EL (cell line): ENCODE results near the gene CYP4V2.

Experiments
- DNase-seq: peaks from one replicate; pipeline ENCODE4 v3.0.0-alpha.2; 2016

The CYP4V2 gene

DNA sequence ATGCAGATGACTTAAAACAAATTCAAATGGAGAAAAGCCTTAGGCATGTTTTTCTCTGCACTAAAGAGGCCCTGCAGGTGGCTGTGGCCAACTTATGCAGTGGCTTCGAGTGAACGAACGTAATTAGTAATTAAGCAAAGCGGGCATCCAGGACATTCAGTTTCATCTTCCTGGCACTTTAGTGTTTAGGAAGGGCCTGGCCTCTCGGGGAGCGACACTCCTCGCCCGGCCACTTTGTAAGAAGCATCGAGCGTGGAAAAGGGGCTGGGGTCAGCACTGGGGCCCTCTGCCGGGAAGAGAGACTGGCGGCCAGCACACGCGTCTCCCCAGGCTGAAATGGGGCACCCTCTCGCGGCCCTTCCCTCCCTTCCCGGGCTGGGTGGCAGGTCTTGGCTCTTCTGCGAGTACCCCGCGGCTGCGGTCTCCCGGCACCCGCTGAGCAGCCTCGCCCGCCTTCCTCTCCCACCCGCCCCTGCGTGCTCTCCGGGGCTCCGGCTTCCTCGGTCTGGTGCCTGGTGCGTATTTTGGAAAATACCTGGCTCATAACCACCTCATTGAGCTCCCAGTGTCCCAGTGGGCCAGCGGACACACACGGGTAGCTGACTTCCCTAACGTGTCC is 677 bp upstream of the CYP4V2 start:
- peak; percentile 50 for DNase-seq

GRCh38 chr4:186192066-186192612 is 772 bp downstream of the CYP4V2 start:
- peak; percentile 46 for DNase-seq

DNA sequence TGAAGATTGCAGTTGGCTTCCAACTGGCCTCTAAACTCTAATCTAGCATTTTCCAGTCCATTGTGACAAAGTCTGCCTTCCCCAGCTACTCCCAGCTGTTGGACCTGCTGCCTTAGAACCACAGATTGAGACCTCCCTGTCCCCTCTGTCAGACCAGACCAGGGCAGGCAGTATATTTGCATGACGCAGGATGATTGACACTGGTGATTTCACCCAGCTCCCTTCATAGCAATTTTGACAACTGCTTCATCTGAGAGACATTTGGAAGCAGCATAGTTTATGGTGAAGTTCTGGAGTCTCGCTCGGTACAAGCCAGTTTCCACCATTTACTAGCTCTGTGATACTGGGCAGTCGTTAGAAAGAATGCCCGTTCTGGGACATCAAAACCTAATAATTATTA is 2.5 kb downstream of the CYP4V2 start:
- no peak for DNase-seq

DNA sequence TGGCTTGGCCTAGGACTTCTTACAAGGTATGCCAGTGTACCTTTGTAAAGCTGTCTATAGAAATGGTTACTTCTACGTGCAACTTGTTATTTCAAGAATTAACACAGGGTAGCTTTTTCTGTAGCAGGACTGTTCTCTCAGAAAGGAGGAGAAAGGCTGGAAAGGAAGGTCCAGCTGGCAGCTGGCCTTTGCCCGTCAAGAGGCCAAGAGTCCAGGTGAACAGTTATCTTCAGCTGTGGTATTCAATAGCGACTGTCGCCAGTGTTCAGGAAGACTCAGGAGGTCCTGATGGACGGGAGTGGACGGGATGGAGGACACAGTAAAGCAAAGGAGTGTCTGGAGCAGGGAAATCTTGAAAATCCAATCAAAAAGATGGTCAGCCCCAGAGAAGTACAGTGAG is 4.7 kb downstream of the CYP4V2 start:
- no peak for DNase-seq

- DNase-seq = no peak
These were observed 9.1 kb downstream of the CYP4V2 start for GRCh38 chr4:186200516-186200915.

GRCh38 chr4:186201010-186201409 is 9.6 kb downstream of the CYP4V2 start:
- no peak for DNase-seq

- DNase-seq = peak; percentile 23
These were observed 10.3 kb downstream of the CYP4V2 start for GRCh38 chr4:186201535-186202230.

GRCh38 chr4:186202490-186203140 is 11.2 kb downstream of the CYP4V2 start:
- DNase-seq = no peak

- no peak for DNase-seq
These were observed 12.0 kb downstream of the CYP4V2 start for GRCh38 chr4:186203406-186203805.

DNA sequence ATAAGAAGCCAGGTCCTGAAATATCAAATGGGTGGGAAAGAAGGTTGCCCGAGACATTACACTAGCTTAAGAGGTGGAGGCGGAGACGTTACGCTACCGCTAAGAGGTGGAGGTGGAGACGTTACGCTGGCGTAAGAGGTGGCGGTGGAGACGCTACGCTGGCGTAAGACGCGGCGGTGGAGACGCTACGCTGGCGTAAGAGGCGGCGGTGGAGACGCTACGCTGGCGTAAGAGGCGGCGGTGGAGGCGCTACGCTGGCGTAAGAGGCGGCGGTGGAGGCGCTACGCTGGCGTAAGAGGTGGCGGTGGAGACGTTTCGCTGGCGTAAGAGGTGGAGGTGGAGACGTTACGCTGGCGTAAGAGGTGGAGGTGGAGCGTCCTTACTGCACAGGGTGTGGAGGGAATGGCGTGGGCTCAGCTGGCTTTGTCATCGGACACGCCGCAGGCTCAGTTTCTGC is 12.8 kb downstream of the CYP4V2 start:
- DNase-seq = no peak

GRCh38 chr4:186204686-186205085 is 13.3 kb downstream of the CYP4V2 start:
- DNase-seq = no peak

- no peak for DNase-seq
These were observed 13.8 kb downstream of the CYP4V2 start for GRCh38 chr4:186205156-186205555.

DNA sequence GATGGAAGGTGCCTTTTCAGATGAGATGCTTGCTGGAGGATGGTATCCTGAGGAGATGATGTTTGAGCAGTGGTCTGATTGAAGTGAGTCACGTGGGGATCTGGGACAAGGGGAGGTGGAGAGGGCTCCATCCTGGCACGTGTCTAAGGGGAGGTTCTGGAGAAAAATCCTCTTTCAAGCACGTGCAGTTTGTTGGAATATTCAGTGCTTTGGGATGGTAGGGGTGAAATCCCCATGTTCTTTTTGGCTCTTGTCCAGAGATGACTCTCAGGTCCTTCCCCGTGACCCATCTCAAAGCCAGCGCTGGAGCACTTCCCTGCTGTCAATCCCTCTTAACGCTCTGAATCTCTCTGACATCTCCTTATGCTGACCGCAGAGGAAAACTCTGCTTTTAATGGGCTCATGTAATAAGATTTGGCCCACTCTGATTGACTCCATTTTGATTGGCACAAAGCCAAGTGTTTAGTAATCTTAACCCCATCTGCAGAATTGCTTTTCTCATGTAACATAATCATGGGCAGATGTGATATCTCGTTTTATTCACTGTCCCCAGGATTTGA is 25.2 kb downstream of the CYP4V2 start:
- peak; percentile 4 for DNase-seq

GRCh38 chr4:186217733-186218293 is 26.4 kb downstream of the CYP4V2 start:
- DNase-seq = no peak

GRCh38 chr4:186221624-186222023 is 30.3 kb downstream of the CYP4V2 start:
- DNase-seq = no peak

DNA sequence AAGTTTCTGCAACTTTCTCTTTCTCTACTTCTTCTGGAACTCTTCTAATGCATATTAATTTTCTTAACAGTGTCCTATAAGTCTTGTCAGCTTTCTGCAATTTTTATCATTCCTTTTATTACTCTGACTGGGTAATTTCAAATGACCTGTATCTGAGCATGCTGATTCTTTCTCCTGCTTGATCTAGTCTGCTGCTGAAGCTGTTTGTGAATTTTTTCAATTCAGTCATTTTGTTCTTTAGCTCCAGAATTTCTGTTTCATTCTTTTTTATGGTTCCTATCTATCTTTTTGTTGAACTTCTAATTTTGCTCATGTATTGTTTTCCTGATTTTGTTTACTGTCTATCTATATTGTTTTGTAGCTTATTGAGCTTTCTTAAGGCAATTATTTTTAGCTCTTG is 34.5 kb downstream of the CYP4V2 start:
- DNase-seq = no peak

DNA sequence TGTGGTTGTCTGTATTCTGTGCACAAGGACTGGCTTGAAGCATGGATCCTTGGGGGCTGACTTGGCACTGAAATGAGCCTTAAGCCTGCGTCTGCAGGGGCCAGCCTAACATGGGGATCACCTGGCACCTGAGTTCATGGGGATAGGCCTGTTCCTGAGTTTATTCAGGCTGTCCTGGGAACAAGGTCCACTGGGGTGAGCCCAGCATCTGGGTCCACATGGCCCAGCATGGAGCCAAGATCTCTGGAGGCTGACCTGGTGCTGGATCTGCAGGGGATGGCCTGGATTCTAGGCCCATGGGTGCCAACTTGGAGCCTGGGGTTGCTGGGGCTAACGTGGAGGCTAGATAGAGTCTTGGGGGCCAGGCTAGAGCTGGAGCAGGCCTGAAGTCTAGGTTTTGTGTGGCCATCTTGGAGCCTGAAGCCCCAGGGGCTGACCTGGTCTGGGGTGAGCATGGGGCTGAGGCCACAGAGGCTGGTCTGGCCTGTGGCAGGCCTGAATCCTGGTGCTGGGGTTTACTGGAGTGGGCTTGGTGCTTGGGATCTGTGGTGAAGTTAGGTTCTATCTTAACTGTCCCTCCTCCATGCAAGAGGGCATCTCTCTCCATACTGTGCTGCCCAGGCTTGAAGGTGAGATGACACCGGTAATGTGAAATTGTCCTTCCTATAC is 35.3 kb downstream of the CYP4V2 start:
- no peak for DNase-seq

GRCh38 chr4:186227221-186227620 is 35.9 kb downstream of the CYP4V2 start, which contains the start of gene KLKB1:
TSS of gene KLKB1 (plus strand) at chr4:186227507. CDS start at chr4:186228196, 689 bp downstream.
- DNase-seq = no peak

GRCh38 chr4:186227744-186228513 is 36.6 kb downstream of the CYP4V2 start:
- DNase-seq = peak; percentile 2

GRCh38 chr4:186228514-186228894 is 37.1 kb downstream of the CYP4V2 start:
- peak; percentile 1 for DNase-seq

GRCh38 chr4:186234367-186234766 is 43.0 kb downstream of the CYP4V2 start:
- DNase-seq = no peak

- no peak for DNase-seq
These were observed 44.8 kb downstream of the CYP4V2 start for GRCh38 chr4:186236126-186236525.
